HG02763 (cell line): ENCODE data around the gene CCDC124.
"Not testable (repeated sequence)": the region's sequence is repeated elsewhere in the genome, so short reads cannot be mapped to it uniquely, and the experiment has no call there.

Experiments
- ATAC-seq: cut with Tn5 transposase; IDR thresholded peaks from one replicate; pipeline ENCODE4 v1.9.1; 2021; ENCODE audit warnings: mild to moderate bottlenecking, moderate library complexity; ENCODE audit not compliant: unreplicated experiment

Gene CCDC124

GRCh38 chr19:17977488-17977887 is 44.7 kb downstream of the CCDC124 start:
- no peak for ATAC-seq

GRCh38 chr19:17981611-17982010 is 48.8 kb downstream of the CCDC124 start:
- ATAC-seq: no peak

- ATAC-seq: no peak
These were observed 49.6 kb downstream of the CCDC124 start for GRCh38 chr19:17982430-17982829.

GRCh38 chr19:17985037-17985818 is 52.4 kb downstream of the CCDC124 start:
- no peak for ATAC-seq

- not testable (repeated sequence) for ATAC-seq
These were observed 53.8 kb downstream of the CCDC124 start for GRCh38 chr19:17986569-17986968.

- no peak for ATAC-seq
These were observed 55.3 kb downstream of the CCDC124 start for GRCh38 chr19:17988161-17988560.

- ATAC-seq: no peak
These were observed 56.7 kb downstream of the CCDC124 start for GRCh38 chr19:17989425-17990094.

GRCh38 chr19:17993076-17993813 is 60.4 kb downstream of the CCDC124 start:
- ATAC-seq: no peak
